Measurements from ENCODE around the gene MOSMO. TPM values are rescaled to one million over a fixed set of nuclear protein-coding genes. Genes with fewer than 3 reads are reported as not detected.

The MOSMO gene
- total and polyA plus RNA-seq, 2 of the 13 experiments (the other 11 are each of a cell fraction or from before 2014, with no cell fraction given) = 26.7 to 32.6 TPM

DNA sequence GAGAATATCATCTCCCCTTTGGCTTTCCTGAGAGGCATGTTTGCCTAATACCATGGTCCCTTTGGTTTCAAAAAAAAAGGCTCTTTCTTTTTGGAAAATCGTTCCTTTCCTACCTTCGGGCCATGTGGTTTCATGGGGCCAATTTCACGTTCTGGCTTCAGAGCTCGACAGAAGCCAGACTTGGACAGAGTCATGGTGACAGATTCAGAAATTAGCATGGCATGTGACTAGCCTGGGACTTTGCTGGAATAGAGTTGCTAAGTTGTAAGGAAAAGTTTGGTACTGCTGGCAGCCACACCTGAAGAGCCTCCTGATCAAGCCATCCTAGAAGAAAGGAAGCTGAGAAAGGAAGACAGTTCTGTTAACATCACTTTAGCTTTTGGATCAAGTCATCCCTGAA lies 82.0 kb downstream of the MOSMO start (continued):
- TF ChIP-seq PHF5A (CRISPR knock-in tag; IDR thresholded peaks at IDR 0.05; ENCODE audit: low read depth, unreplicated experiment) = no peak

- no peak overlapping the region for H3K9ac ChIP-seq (ENCODE audit: insufficient read depth, low read depth, low read length)
- POLR2A ChIA-PET = interaction anchor here (0.7 to 1.0 kb wide), 2 partner anchors 83 to 139 kb away, joined by 3 read pairs; partner anchors contain the start of gene MOSMO
- no peaks in the 10 kb centered on the region for H3K36me3 ChIP-seq (replicated peaks in 1 of 2; ENCODE audit: control insufficient read depth in 1 of 2, insufficient read depth in 2 of 2, low read length in 2 of 2)
- intact Hi-C loops (cut with micrococcal nuclease; ENCODE audit: unreplicated experiment) = no loop called here
- H3K4me1 ChIP-seq (ENCODE audit: insufficient read depth, low read length) = peaks cover 10% of the 10 kb centered on the region
- CTCF ChIA-PET (ENCODE audit: low intra/inter-chr PET ratio, low total read pairs) = no interaction called here
- no peak for DNase-seq (ENCODE audit: low spot score)
- peaks cover 0 to 10% of the 10 kb centered on the region in 2 experiments; a peak in 1 of 5 replicates for H3K27me3 ChIP-seq (ENCODE audit: control insufficient read depth in 1 of 2, insufficient read depth in 2 of 2, low read length in 2 of 2)
- no peak for FAIRE-seq
- BruUV-seq (replicated peaks) = no TSS peak
- in situ Hi-C loops (cut with HindIII; ENCODE audit: extremely low pct_ligation_motif_present, low pct_unique_long_range_greater_than_20kb) = loop anchor here (25.0 kb wide), 1 partner anchor 279 kb away; no protein-coding TSS in a partner anchor
- no peak overlapping the region for H3K4me3 ChIP-seq (replicated peaks in 1 of 3; ENCODE audit: insufficient read depth in 1 of 3, low read depth in 2 of 3, low read length in 3 of 3)
- H3K9me3 ChIP-seq (ENCODE audit: low read length) = no peaks in the 10 kb centered on the region
- ATAC-seq = no peak; the same call in 2 of the 3 replicates
- H3K79me2 ChIP-seq (ENCODE audit: insufficient read depth, low read length) = no peaks in the 10 kb centered on the region
- H4K20me1 ChIP-seq (ENCODE audit: insufficient read depth, low read length) = no peaks in the 10 kb centered on the region
- no peak overlapping the region for H2AFZ ChIP-seq (ENCODE audit: low read length)
- no peak overlapping the region for H3K27ac ChIP-seq (ENCODE audit: extremely low read length, insufficient read depth, low read length)
- 33% methylated on average over 3 of the region's 3 CpGs for WGBS (ENCODE audit: low lambda C conversion rate)
- H3K4me2 ChIP-seq (ENCODE audit: low read depth, low read length) = peak overlapping the region; percentile 48
- TF ChIP-seq SNRNP70 (IDR thresholded peaks at IDR 0.05; ENCODE audit: low read depth, low read length) (no peak), SOX6 (IDR thresholded peaks at IDR 0.05) (no peak), SOX6 (CRISPR knock-in tag; IDR thresholded peaks at IDR 0.05) (peak; percentile 40; the same call in 1 of the 2 replicates), MTF2 (CRISPR knock-in tag; IDR thresholded peaks at IDR 0.05; ENCODE audit: borderline replicate concordance) (0 out of 2 replicates have a peak, but pooled peaks have one; percentile 33), ZNF703 (CRISPR knock-in tag; IDR thresholded peaks at IDR 0.05; ENCODE audit: borderline replicate concordance) (no peak), SALL1 (CRISPR knock-in tag; IDR thresholded peaks at IDR 0.05) (no peak), TGIF2 (CRISPR knock-in tag; IDR thresholded peaks at IDR 0.05) (no peak), ZNF788 (CRISPR knock-in tag; IDR thresholded peaks at IDR 0.05; ENCODE audit: borderline replicate concordance) (no peak), ZFY (CRISPR knock-in tag; IDR thresholded peaks at IDR 0.05) (no peak), CHCHD3 (CRISPR knock-in tag; IDR thresholded peaks at IDR 0.05) (no peak), NR2F1 (CRISPR knock-in tag; IDR thresholded peaks at IDR 0.05) (no peak), PRMT3 (CRISPR knock-in tag; IDR thresholded peaks at IDR 0.05; ENCODE audit: borderline replicate concordance, low read depth) (no peak), AGO2 (optimal IDR thresholded peaks at IDR 0.05; ENCODE audit: low read depth, low read length) (no peak), PTBP1 (IDR thresholded peaks at IDR 0.05; ENCODE audit: low read depth, low read length, poor library complexity, severe bottlenecking) (no peak), HOXD1 (CRISPR knock-in tag; IDR thresholded peaks at IDR 0.05) (no peak), KDM2A (CRISPR knock-in tag; IDR thresholded peaks at IDR 0.05; ENCODE audit: borderline replicate concordance, low read depth) (0 out of 2 replicates have a peak, but pooled peaks have one; percentile 15), IRF1 (CRISPR knock-in tag; IDR thresholded peaks at IDR 0.05; ENCODE audit: low read depth) (no peak), ZNF720 (CRISPR knock-in tag; IDR thresholded peaks at IDR 0.05) (no peak), CCAR2 (optimal IDR thresholded peaks at IDR 0.05; ENCODE audit: low read depth, low read length) (no peak), DMAP1 (CRISPR knock-in tag; IDR thresholded peaks at IDR 0.05) (no peak)
- TF ChIP-seq, protein P1, sequence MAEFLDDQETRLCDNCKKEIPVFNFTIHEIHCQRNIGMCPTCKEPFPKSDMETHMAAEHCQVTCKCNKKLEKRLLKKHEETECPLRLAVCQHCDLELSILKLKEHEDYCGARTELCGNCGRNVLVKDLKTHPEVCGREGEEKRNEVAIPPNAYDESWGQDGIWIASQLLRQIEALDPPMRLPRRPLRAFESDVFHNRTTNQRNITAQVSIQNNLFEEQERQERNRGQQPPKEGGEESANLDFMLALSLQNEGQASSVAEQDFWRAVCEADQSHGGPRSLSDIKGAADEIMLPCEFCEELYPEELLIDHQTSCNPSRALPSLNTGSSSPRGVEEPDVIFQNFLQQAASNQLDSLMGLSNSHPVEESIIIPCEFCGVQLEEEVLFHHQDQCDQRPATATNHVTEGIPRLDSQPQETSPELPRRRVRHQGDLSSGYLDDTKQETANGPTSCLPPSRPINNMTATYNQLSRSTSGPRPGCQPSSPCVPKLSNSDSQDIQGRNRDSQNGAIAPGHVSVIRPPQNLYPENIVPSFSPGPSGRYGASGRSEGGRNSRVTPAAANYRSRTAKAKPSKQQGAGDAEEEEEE (CRISPR knock-in tag; IDR thresholded peaks at IDR 0.05; ENCODE audit: borderline replicate concordance) = no peak
- TF ChIP-seq, protein P2, sequence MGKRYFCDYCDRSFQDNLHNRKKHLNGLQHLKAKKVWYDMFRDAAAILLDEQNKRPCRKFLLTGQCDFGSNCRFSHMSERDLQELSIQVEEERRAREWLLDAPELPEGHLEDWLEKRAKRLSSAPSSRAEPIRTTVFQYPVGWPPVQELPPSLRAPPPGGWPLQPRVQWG (CRISPR knock-in tag; IDR thresholded peaks at IDR 0.05; ENCODE audit: borderline replicate concordance, low read depth) = no peak
These were observed 83.8 kb downstream of the MOSMO start for GRCh38 chr16:22091721-22092120.

All from HepG2 (cell line).